HepG2 (cell line): ENCODE results near the gene HLF. TPM values are rescaled to one million over a fixed set of nuclear protein-coding genes. Genes with fewer than 3 reads are reported as not detected.

Source experiments
- BORCS8-MEF2B ChIP-seq: sonication (generic); formaldehyde crosslinking; IDR thresholded peaks from 2 replicates; pipeline ENCODE4 v1.8.0; 2022; ENCODE audit warnings: mild to moderate bottlenecking, missing genetic modification reagents
- BRD4 ChIP-seq: sonication (generic); formaldehyde crosslinking; IDR thresholded peaks from 2 replicates; pipeline ENCODE4 v1.4.0; 2020; ENCODE audit warnings: missing genetic modification reagents
- LCORL ChIP-seq, 2 experiments: fragments of 450-650 bp in 1 of 2; sonication (generic) in 1 of 2; formaldehyde crosslinking in 1 of 2; IDR thresholded peaks; 2 replicates each; pipeline versions ENCODE4 v1.5.0 to v1.6.1; 2017 to 2020; ENCODE audit warnings: antibody characterized with exemption in 1 of 2, missing genetic modification reagents in 1 of 2
- RARA ChIP-seq: IDR thresholded peaks from 2 replicates; pipeline ENCODE4 v1.6.1; 2016; ENCODE audit warnings: missing genetic modification reagents, missing compliant biosample characterization
- SAFB2 ChIP-seq: sonication (generic); formaldehyde crosslinking; IDR thresholded peaks from 2 replicates; pipeline ENCODE4 v1.5.1; 2020; ENCODE audit warnings: missing genetic modification reagents, low read depth, mild to moderate bottlenecking, borderline replicate concordance
- ZNF230 ChIP-seq: sonication (generic); formaldehyde crosslinking; IDR thresholded peaks from 2 replicates; pipeline ENCODE4 v1.4.0; 2020; ENCODE audit warnings: mild to moderate bottlenecking, missing genetic modification reagents
- ZNF232 ChIP-seq: sonication (generic); formaldehyde crosslinking; IDR thresholded peaks from 2 replicates; pipeline ENCODE4 v1.4.0; 2020; ENCODE audit warnings: missing genetic modification reagents, borderline replicate concordance
- ZNF772 ChIP-seq: sonication (generic); formaldehyde crosslinking; IDR thresholded peaks from 2 replicates; pipeline ENCODE4 v1.5.0; 2020; ENCODE audit warnings: mild to moderate bottlenecking, missing genetic modification reagents
- ZNF781 ChIP-seq: sonication (generic); formaldehyde crosslinking; IDR thresholded peaks from 2 replicates; pipeline ENCODE4 v1.5.1; 2020; ENCODE audit warnings: borderline replicate concordance, mild to moderate bottlenecking, missing genetic modification reagents; ENCODE audit errors: not compliant biosample characterization
- polyA plus RNA-seq, 8 experiments: library from polyadenylated mRNA; depleted of rRNA in 3 of 8; stranded (reverse) in 7 of 8; unstranded in 1 of 8; fragments of >200 nt; fragmentation: Illumina TruSeq in 4 of 8; extraction: Trizol in 4 of 8; gene quantifications; 2 replicates each; pipeline versions ENCODE4 v1.2.1 to v1.2.3, GENCODE V29; 2011 to 2016; ENCODE audit warnings: low read depth in 4 of 8, missing spikeins in 1 of 8, mixed read lengths in 1 of 8; ENCODE audit not compliant: insufficient read depth in 1 of 8
- total RNA-seq, 5 experiments: library from RNA; depleted of rRNA; stranded (reverse); fragments of >200 nt; fragmentation: Illumina TruSeq; extraction: Trizol; gene quantifications; 2 replicates each; pipeline ENCODE4 v1.2.3, GENCODE V29; 2016; ENCODE audit warnings: low read depth in 1 of 5
- TF ChIP-seq, protein P1 (sequence below): sonication (generic); formaldehyde crosslinking; IDR thresholded peaks from 2 replicates; pipeline ENCODE4 v1.5.1; 2020; ENCODE audit warnings: mild to moderate bottlenecking, missing genetic modification reagents, moderate library complexity
- TF ChIP-seq, protein P2 (sequence below): sonication (generic); formaldehyde crosslinking; IDR thresholded peaks from 2 replicates; pipeline ENCODE4 v1.4.0; 2020; ENCODE audit warnings: low read depth, missing genetic modification reagents
- TF ChIP-seq, protein P3 (sequence below): sonication (generic); formaldehyde crosslinking; IDR thresholded peaks from 2 replicates; pipeline ENCODE4 v1.5.1; 2020; ENCODE audit warnings: mild to moderate bottlenecking, missing genetic modification reagents, borderline replicate concordance
- TF ChIP-seq, protein P4 (sequence below): sonication (generic); formaldehyde crosslinking; conservative IDR thresholded peaks from 2 replicates; pipeline ENCODE4 v1.4.0; 2020; ENCODE audit warnings: mild to moderate bottlenecking, missing genetic modification reagents, moderate library complexity

The HLF gene
- total and polyA plus RNA-seq, 2 of the 13 experiments (the other 11 are each of a cell fraction or from before 2014, with no cell fraction given): 202 to 346 TPM

DNA sequence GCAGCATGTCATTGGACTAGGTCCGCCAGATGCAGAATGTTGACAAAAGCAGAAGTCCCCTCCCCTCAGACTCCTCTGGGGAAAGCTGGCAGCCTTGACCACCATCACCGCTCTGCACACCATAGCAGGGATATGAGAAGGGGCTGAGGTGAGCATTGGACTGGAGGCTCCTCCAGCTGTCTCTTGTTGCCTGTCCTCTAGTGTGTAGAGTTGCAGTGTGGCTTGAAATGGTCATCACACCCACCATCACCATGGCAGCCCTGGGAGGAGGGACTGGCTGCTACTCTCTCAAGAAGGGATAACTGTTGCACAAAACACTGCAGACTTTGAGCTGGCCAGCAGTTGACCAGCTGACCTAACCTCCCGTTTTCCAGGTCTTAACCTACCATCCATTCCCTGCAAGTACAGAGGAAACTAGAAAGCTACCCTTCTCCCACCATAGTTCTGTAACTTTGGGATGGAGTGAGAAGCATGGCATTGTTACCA lies 38.3 kb downstream of the HLF start (continued):
- TF ChIP-seq, protein P1, sequence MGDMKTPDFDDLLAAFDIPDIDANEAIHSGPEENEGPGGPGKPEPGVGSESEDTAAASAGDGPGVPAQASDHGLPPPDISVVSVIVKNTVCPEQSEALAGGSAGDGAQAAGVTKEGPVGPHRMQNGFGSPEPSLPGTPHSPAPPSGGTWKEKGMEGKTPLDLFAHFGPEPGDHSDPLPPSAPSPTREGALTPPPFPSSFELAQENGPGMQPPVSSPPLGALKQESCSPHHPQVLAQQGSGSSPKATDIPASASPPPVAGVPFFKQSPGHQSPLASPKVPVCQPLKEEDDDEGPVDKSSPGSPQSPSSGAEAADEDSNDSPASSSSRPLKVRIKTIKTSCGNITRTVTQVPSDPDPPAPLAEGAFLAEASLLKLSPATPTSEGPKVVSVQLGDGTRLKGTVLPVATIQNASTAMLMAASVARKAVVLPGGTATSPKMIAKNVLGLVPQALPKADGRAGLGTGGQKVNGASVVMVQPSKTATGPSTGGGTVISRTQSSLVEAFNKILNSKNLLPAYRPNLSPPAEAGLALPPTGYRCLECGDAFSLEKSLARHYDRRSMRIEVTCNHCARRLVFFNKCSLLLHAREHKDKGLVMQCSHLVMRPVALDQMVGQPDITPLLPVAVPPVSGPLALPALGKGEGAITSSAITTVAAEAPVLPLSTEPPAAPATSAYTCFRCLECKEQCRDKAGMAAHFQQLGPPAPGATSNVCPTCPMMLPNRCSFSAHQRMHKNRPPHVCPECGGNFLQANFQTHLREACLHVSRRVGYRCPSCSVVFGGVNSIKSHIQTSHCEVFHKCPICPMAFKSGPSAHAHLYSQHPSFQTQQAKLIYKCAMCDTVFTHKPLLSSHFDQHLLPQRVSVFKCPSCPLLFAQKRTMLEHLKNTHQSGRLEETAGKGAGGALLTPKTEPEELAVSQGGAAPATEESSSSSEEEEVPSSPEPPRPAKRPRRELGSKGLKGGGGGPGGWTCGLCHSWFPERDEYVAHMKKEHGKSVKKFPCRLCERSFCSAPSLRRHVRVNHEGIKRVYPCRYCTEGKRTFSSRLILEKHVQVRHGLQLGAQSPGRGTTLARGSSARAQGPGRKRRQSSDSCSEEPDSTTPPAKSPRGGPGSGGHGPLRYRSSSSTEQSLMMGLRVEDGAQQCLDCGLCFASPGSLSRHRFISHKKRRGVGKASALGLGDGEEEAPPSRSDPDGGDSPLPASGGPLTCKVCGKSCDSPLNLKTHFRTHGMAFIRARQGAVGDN (CRISPR knock-in tag): peak; percentile 70
- TF ChIP-seq ZNF772 (CRISPR knock-in tag) (peak; percentile 38; the same call in 1 of the 2 replicates), ZNF232 (CRISPR knock-in tag) (0 out of 2 replicates have a peak, but pooled peaks have one; percentile 15), ZNF230 (CRISPR knock-in tag) (no peak), BRD4 (CRISPR knock-in tag) (no peak), ZNF781 (peak; percentile 54), RARA (CRISPR knock-in tag) (peak; percentile 33; the same call in 1 of the 2 replicates), BORCS8-MEF2B (0 out of 2 replicates have a peak, but pooled peaks have one; percentile 13), SAFB2 (CRISPR knock-in tag) (0 out of 2 replicates have a peak, but pooled peaks have one; percentile 10), LCORL (IDR thresholded peaks at IDR 0.05) (no peak), LCORL (CRISPR knock-in tag; IDR thresholded peaks at IDR 0.05) (peak; percentile 16; the same call in 1 of the 2 replicates)
- TF ChIP-seq, protein P2, sequence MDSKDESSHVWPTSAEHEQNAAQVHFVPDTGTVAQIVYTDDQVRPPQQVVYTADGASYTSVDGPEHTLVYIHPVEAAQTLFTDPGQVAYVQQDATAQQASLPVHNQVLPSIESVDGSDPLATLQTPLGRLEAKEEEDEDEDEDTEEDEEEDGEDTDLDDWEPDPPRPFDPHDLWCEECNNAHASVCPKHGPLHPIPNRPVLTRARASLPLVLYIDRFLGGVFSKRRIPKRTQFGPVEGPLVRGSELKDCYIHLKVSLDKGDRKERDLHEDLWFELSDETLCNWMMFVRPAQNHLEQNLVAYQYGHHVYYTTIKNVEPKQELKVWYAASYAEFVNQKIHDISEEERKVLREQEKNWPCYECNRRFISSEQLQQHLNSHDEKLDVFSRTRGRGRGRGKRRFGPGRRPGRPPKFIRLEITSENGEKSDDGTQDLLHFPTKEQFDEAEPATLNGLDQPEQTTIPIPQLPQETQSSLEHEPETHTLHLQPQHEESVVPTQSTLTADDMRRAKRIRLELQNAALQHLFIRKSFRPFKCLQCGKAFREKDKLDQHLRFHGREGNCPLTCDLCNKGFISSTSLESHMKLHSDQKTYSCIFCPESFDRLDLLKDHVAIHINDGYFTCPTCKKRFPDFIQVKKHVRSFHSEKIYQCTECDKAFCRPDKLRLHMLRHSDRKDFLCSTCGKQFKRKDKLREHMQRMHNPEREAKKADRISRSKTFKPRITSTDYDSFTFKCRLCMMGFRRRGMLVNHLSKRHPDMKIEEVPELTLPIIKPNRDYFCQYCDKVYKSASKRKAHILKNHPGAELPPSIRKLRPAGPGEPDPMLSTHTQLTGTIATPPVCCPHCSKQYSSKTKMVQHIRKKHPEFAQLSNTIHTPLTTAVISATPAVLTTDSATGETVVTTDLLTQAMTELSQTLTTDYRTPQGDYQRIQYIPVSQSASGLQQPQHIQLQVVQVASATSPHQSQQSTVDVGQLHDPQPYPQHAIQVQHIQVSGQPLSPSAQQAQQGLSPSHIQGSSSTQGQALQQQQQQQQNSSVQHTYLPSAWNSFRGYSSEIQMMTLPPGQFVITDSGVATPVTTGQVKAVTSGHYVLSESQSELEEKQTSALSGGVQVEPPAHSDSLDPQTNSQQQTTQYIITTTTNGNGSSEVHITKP (CRISPR knock-in tag): 0 out of 2 replicates have a peak, but pooled peaks have one; percentile 9
- TF ChIP-seq, protein P3, sequence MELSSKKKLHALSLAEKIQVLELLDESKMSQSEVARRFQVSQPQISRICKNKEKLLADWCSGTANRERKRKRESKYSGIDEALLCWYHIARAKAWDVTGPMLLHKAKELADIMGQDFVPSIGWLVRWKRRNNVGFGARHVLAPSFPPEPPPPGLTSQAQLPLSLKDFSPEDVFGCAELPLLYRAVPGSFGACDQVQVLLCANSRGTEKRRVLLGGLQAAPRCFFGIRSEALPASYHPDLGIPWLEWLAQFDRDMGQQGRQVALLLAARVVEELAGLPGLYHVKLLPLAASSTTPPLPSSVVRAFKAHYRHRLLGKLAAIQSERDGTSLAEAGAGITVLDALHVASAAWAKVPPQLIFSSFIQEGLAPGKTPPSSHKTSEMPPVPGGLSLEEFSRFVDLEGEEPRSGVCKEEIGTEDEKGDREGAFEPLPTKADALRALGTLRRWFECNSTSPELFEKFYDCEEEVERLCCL: no peak
- TF ChIP-seq, protein P4, sequence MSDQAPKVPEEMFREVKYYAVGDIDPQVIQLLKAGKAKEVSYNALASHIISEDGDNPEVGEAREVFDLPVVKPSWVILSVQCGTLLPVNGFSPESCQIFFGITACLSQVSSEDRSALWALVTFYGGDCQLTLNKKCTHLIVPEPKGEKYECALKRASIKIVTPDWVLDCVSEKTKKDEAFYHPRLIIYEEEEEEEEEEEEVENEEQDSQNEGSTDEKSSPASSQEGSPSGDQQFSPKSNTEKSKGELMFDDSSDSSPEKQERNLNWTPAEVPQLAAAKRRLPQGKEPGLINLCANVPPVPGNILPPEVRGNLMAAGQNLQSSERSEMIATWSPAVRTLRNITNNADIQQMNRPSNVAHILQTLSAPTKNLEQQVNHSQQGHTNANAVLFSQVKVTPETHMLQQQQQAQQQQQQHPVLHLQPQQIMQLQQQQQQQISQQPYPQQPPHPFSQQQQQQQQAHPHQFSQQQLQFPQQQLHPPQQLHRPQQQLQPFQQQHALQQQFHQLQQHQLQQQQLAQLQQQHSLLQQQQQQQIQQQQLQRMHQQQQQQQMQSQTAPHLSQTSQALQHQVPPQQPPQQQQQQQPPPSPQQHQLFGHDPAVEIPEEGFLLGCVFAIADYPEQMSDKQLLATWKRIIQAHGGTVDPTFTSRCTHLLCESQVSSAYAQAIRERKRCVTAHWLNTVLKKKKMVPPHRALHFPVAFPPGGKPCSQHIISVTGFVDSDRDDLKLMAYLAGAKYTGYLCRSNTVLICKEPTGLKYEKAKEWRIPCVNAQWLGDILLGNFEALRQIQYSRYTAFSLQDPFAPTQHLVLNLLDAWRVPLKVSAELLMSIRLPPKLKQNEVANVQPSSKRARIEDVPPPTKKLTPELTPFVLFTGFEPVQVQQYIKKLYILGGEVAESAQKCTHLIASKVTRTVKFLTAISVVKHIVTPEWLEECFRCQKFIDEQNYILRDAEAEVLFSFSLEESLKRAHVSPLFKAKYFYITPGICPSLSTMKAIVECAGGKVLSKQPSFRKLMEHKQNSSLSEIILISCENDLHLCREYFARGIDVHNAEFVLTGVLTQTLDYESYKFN (CRISPR knock-in tag): no peak
